Neural progenitor cell (in vitro differentiated cells): ENCODE results near the gene NEO1. TPM values are rescaled to one million over a fixed set of nuclear protein-coding genes. Genes with fewer than 3 reads are reported as not detected.

Source experiments
- DNase-seq: peaks from one replicate; pipeline ENCODE4 v3.0.0-alpha.2; 2016; ENCODE audit warnings: low spot score
- H2AFZ ChIP-seq: fragments of 200-600 bp; sonication (generic); replicated peaks from 2 replicates; pipeline ENCODE4 v1.6.1; 2016; ENCODE audit warnings: antibody characterized with exemption
- H3F3A ChIP-seq: fragments of 200-600 bp; sonication (generic); 2 replicates; pipeline ENCODE4 v1.6.1; 2016; ENCODE audit warnings: antibody characterized with exemption, low read depth
- H3K27ac ChIP-seq: fragments of 200-600 bp; sonication (generic); 2 replicates; pipeline ENCODE4 v1.5.1; 2016; ENCODE audit warnings: mild to moderate bottlenecking
- H3K27me3 ChIP-seq: fragments of 200-600 bp; sonication (generic); 2 replicates; pipeline ENCODE4 v1.6.1; 2016; ENCODE audit warnings: mild to moderate bottlenecking, moderate library complexity
- H3K36me3 ChIP-seq: fragments of 200-600 bp; sonication (generic); 2 replicates; pipeline ENCODE4 v1.5.1; 2016
- H3K4me1 ChIP-seq: fragments of 200-600 bp; sonication (generic); 2 replicates; pipeline ENCODE4 v1.6.1; 2016; ENCODE audit warnings: mixed run types
- H3K4me2 ChIP-seq: fragments of 200-600 bp; sonication (generic); 2 replicates; pipeline ENCODE4 v1.6.1; 2016
- H3K4me3 ChIP-seq: fragments of 200-600 bp; sonication (generic); 2 replicates; pipeline ENCODE4 v1.5.1; 2016
- H3K79me2 ChIP-seq: fragments of 200-600 bp; sonication (generic); 2 replicates; pipeline ENCODE4 v1.6.1; 2016; ENCODE audit warnings: low read depth
- H3K9ac ChIP-seq: fragments of 200-600 bp; sonication (generic); 2 replicates; pipeline ENCODE4 v1.6.1; 2016
- H3K9me3 ChIP-seq: fragments of 200-600 bp; sonication (generic); 2 replicates; pipeline ENCODE4 v1.5.1; 2016; ENCODE audit warnings: low read depth
- H4K20me1 ChIP-seq: fragments of 200-600 bp; sonication (generic); 2 replicates; pipeline ENCODE4 v1.6.1; 2016; ENCODE audit warnings: low read depth
- H3K27ac Mint-ChIP-seq: 3 replicates; pipeline ENCODE4 v1.8.0; 2021; ENCODE audit warnings: mixed read lengths
- H3K27me3 Mint-ChIP-seq: 2 replicates; pipeline ENCODE4 v1.8.0; 2022; ENCODE audit warnings: low read depth, mild to moderate bottlenecking, inconsistent platforms, moderate library complexity, mixed read lengths; ENCODE audit not compliant: insufficient read depth
- H3K36me3 Mint-ChIP-seq: 3 replicates; pipeline ENCODE4 v1.8.0; 2021; ENCODE audit warnings: mixed read lengths
- H3K4me1 Mint-ChIP-seq: 3 replicates; pipeline ENCODE4 v1.8.0; 2021; ENCODE audit warnings: mixed read lengths
- H3K4me3 Mint-ChIP-seq: 3 replicates; pipeline ENCODE4 v1.8.0; 2021; ENCODE audit warnings: mild to moderate bottlenecking, moderate library complexity, mixed read lengths
- H3K9me3 Mint-ChIP-seq: 3 replicates; pipeline ENCODE4 v1.8.0; 2020; ENCODE audit warnings: mixed read lengths
- EZH2 ChIP-seq: fragments of 200-600 bp; sonication (generic); IDR thresholded peaks from 2 replicates; pipeline ENCODE4 v1.6.1; 2017; ENCODE audit warnings: antibody characterized with exemption, mild to moderate bottlenecking, moderate library complexity
- EZH2phosphoT487 ChIP-seq: fragments of 200-600 bp; sonication (generic); IDR thresholded peaks from 2 replicates; pipeline ENCODE4 v1.6.1; 2017; ENCODE audit warnings: antibody characterized with exemption
- total RNA-seq: library from RNA; depleted of rRNA; stranded (reverse); fragments of >200 nt; gene quantifications from 2 replicates; pipeline ENCODE4 v1.2.3, GENCODE V29; 2015; ENCODE audit warnings: low replicate concordance
- TF ChIP-seq, protein P1 (sequence below): fragments of 200-600 bp; sonication (generic); IDR thresholded peaks from 2 replicates; pipeline ENCODE4 v1.5.1; 2017; ENCODE audit warnings: antibody characterized with exemption, mild to moderate bottlenecking

Gene NEO1
- total RNA-seq, 1 donor from 2014 or later: 77.9 TPM

DNA sequence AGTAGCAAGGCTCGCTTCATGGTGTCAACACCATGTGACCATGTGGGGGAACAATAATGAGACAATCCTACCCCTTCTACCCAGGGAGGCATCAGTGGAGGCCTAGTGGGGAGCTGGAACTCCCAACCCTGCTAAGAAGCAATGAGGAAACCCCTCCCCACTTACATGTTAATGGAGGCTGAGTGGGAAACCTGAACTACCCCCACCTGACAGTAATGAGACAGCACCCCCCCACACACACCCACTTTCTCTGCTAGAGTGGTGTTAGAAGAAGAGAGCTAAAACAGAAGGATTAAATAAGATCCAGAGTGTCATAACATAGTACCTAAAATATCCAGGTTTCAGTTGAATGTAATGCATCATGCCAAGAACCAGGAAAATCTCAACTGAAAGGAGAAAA is 78.6 kb downstream of the NEO1 start:
- H4K20me1 ChIP-seq: no peaks in the 10 kb centered on the region
- H3K36me3 ChIP-seq: no peaks in the 10 kb centered on the region
- no peaks in the 10 kb centered on the region for H3K4me1 Mint-ChIP-seq
- no peak overlapping the region for H3K9ac ChIP-seq
- peaks cover 26% of the 10 kb centered on the region for H3K36me3 Mint-ChIP-seq
- no peak overlapping the region for H3K27ac Mint-ChIP-seq
- no peak overlapping the region for H3K4me3 ChIP-seq
- TF ChIP-seq, protein P1, sequence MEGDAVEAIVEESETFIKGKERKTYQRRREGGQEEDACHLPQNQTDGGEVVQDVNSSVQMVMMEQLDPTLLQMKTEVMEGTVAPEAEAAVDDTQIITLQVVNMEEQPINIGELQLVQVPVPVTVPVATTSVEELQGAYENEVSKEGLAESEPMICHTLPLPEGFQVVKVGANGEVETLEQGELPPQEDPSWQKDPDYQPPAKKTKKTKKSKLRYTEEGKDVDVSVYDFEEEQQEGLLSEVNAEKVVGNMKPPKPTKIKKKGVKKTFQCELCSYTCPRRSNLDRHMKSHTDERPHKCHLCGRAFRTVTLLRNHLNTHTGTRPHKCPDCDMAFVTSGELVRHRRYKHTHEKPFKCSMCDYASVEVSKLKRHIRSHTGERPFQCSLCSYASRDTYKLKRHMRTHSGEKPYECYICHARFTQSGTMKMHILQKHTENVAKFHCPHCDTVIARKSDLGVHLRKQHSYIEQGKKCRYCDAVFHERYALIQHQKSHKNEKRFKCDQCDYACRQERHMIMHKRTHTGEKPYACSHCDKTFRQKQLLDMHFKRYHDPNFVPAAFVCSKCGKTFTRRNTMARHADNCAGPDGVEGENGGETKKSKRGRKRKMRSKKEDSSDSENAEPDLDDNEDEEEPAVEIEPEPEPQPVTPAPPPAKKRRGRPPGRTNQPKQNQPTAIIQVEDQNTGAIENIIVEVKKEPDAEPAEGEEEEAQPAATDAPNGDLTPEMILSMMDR: no peak
- no peak for TF ChIP-seq EZH2phosphoT487
- no peak for TF ChIP-seq EZH2
- no peaks in the 10 kb centered on the region for H3K79me2 ChIP-seq
- H3K9me3 Mint-ChIP-seq: no peaks in the 10 kb centered on the region
- H3K27me3 ChIP-seq: no peaks in the 10 kb centered on the region
- no peak for DNase-seq
- peaks cover 13% of the 10 kb centered on the region for H3F3A ChIP-seq
- no peak overlapping the region for H3K27ac ChIP-seq
- peaks cover 2% of the 10 kb centered on the region for H3K27me3 Mint-ChIP-seq
- no peaks in the 10 kb centered on the region for H3K9me3 ChIP-seq
- no peak overlapping the region for H3K4me2 ChIP-seq
- no peak overlapping the region for H2AFZ ChIP-seq
- H3K4me3 Mint-ChIP-seq: no peak overlapping the region
- no peaks in the 10 kb centered on the region for H3K4me1 ChIP-seq

DNA sequence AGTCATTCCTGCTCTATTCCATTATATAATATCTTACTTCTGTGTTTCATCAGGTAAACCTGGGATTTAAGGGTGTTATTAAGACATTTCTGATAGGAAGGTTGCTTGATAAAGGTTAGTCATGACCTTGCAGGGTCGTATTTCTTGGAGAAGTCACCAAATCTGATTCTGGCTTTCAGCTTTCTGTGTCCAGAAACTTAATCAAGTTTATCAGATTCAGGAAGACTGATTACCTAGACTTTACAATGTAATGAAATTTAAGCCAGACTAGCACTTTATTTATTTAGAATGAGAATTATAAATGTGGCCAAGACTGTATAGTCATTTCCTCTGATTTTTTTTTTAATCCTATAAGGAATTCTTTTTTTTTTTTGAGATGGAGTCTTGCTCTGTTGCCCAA is 81.9 kb downstream of the NEO1 start:
- H3K4me2 ChIP-seq: no peak overlapping the region
- H3K4me3 Mint-ChIP-seq: no peak overlapping the region
- no peaks in the 10 kb centered on the region for H4K20me1 ChIP-seq
- no peaks in the 10 kb centered on the region for H3F3A ChIP-seq
- no peaks in the 10 kb centered on the region for H3K36me3 ChIP-seq
- peaks cover 2% of the 10 kb centered on the region for H3K27me3 Mint-ChIP-seq
- H3K27ac ChIP-seq: no peak overlapping the region
- H3K27ac Mint-ChIP-seq: no peak overlapping the region
- no peaks in the 10 kb centered on the region for H3K9me3 ChIP-seq
- H2AFZ ChIP-seq: no peak overlapping the region
- no peaks in the 10 kb centered on the region for H3K9me3 Mint-ChIP-seq
- no peaks in the 10 kb centered on the region for H3K4me1 Mint-ChIP-seq
- no peak overlapping the region for H3K4me3 ChIP-seq
- no peak overlapping the region for H3K9ac ChIP-seq
- no peaks in the 10 kb centered on the region for H3K4me1 ChIP-seq
- no peak for DNase-seq
- H3K36me3 Mint-ChIP-seq: peaks cover 31% of the 10 kb centered on the region
- H3K79me2 ChIP-seq: no peaks in the 10 kb centered on the region
- no peaks in the 10 kb centered on the region for H3K27me3 ChIP-seq
- no peak for TF ChIP-seq EZH2phosphoT487
- TF ChIP-seq, protein P1: no peak
- no peak for TF ChIP-seq EZH2

DNA sequence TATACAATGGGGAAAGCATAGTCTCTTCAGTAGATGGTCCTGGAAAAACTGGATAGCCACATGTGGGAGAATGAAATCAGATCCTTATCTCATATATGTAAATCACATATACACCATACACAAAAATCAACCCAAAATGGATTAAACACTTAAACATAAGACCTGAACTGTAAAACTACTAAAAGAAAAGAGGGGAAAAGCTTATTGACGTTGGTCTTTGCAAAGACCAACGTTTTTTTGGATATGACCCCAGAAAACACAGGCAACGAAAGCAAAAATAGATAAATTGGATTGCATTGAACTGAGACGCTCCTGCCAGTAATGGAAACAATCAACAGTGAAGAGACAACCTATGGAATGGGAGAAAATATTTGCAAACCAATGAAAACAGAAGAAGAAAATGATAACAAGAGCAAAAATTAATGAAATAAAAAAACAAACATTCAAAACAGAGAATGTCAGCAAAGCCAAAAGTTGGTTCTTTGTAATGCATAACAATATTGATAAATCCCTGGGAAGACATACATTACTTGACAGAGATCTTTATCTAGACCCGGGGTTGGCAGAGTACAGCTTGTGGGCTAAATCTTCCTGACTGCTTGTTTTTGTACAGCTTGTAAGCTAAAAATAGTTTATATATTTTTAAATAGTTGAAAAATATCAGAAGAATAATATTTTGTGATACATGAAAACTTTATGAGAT is 86.9 kb downstream of the NEO1 start:
- peaks cover 15% of the 10 kb centered on the region for H3K36me3 Mint-ChIP-seq
- H3K36me3 ChIP-seq: no peaks in the 10 kb centered on the region
- no peaks in the 10 kb centered on the region for H4K20me1 ChIP-seq
- no peaks in the 10 kb centered on the region for H3K79me2 ChIP-seq
- no peak overlapping the region for H3K9ac ChIP-seq
- no peaks in the 10 kb centered on the region for H3K9me3 ChIP-seq
- no peaks in the 10 kb centered on the region for H3F3A ChIP-seq
- no peaks in the 10 kb centered on the region for H3K27me3 ChIP-seq
- H3K27ac ChIP-seq: no peak overlapping the region
- H3K4me3 ChIP-seq: no peak overlapping the region
- H3K4me3 Mint-ChIP-seq: no peak overlapping the region
- TF ChIP-seq EZH2phosphoT487: no peak
- TF ChIP-seq, protein P1: no peak
- no peak for TF ChIP-seq EZH2
- no peak overlapping the region for H3K27ac Mint-ChIP-seq
- H3K27me3 Mint-ChIP-seq: no peaks in the 10 kb centered on the region
- H3K4me2 ChIP-seq: no peak overlapping the region
- H3K4me1 ChIP-seq: no peaks in the 10 kb centered on the region
- DNase-seq: no peak
- no peaks in the 10 kb centered on the region for H3K9me3 Mint-ChIP-seq
- no peaks in the 10 kb centered on the region for H3K4me1 Mint-ChIP-seq
- H2AFZ ChIP-seq: no peak overlapping the region
